Adrenal gland (tissue), 12 donors: ENCODE results near the gene HMCN2. TPM values are rescaled to one million over a fixed set of nuclear protein-coding genes. Genes with fewer than 3 reads are reported as not detected.

ENCODE experiments used
- DNase-seq, 7 donors: peaks; one replicate each; pipeline ENCODE4 v3.0.0-alpha.2; 2019 to 2020
- H3K27ac ChIP-seq, 5 donors: fragments of 200-600 bp; sonication (generic) in 4 of 5; 1 replicate in 3 of 5; 2 replicates in 2 of 5; pipeline versions ENCODE4 v1.5.1 to v1.8.0; 2016 to 2020; ENCODE audit warnings: mild to moderate bottlenecking in 1 of 5
- H3K27me3 ChIP-seq: fragments of 200-600 bp; 2 replicates; pipeline ENCODE4 v1.8.0; 2021
- H3K36me3 ChIP-seq, 2 donors: fragments of 200-600 bp; replicated peaks in 1 of 2; 1 replicate in 1 of 2; 2 replicates in 1 of 2; pipeline versions ENCODE4 v1.5.1 to v1.8.0; 2018 to 2022
- H3K4me1 ChIP-seq, 2 donors: fragments of 200-600 bp; replicated peaks in 1 of 2; 1 replicate in 1 of 2; 2 replicates in 1 of 2; pipeline versions ENCODE4 v1.5.1 to v1.8.0; 2018 to 2021
- H3K4me3 ChIP-seq, 4 donors: fragments of 200-600 bp; sonication (generic) in 3 of 4; one replicate each; pipeline ENCODE4 v1.5.1; 2016 to 2018
- H3K9me3 ChIP-seq, 3 donors: fragments of 200-600 bp; sonication (generic) in 1 of 3; replicated peaks in 1 of 3; 1 replicate in 2 of 3; 2 replicates in 1 of 3; pipeline versions ENCODE4 v1.5.1 to v1.8.0; 2016 to 2021
- POLR2A ChIP-seq, 2 donors: fragments of 450-650 bp; IDR thresholded peaks; one replicate each; pipeline ENCODE4 v1.6.1; 2017; ENCODE audit warnings: antibody characterized with exemption in 2 of 2, mild to moderate bottlenecking in 2 of 2, moderate library complexity in 1 of 2
- WGBS, 4 donors: extraction: QIAGEN DNeasy Blood & Tissue Kit in 2 of 4; methylation state at CpG; one replicate each; pipeline versions ENCODE4 v1.1.5 to v1.1.7; 2013 to 2017; 5-methylcytosine and 5-hydroxymethylcytosine counted together
- intact Hi-C, 2 donors: fragments of 100-400 bp; cut with DNase I; formaldehyde crosslinking; loops; one replicate each; pipeline versions ENCODE4 v1.14.1 to v1.15.0; 2022 to 2023
- polyA plus RNA-seq, 3 donors: library from polyadenylated mRNA; stranded (reverse); fragments of 200-250 nt in 2 of 3; fragments of 350-450 nt in 1 of 3; fragmentation: Illumina TruSeq in 1 of 3; extraction: RNeasy Lipid Tissue Mini Kit (QIAGEN cat#74804) in 1 of 3; gene quantifications; one replicate each; pipeline ENCODE4 v1.2.3, GENCODE V29; 2013 to 2014
- total RNA-seq, 9 donors: library from RNA; depleted of rRNA in 4 of 9; stranded (reverse); fragments of >200 nt in 4 of 9; fragments of 120-200 nt in 1 of 9; fragmentation: NEBNext Ultra II Directional in 1 of 9; extraction: Animal tissue kit (Norgen Biotek cat#: 25700) in 1 of 9; gene quantifications; one replicate each; pipeline versions ENCODE4 v1.1.0 to v1.2.4, GENCODE V29; 2013 to 2023
- TF ChIP-seq, protein P1 (sequence below), 6 experiments: fragments of 450-650 bp in 4 of 6; fragments of 200-600 bp in 2 of 6; sonication (generic) in 1 of 6; IDR thresholded peaks; 1 replicate in 5 of 6; 2 replicates in 1 of 6; pipeline versions ENCODE4 v1.5.1 to v1.8.0; 2016 to 2021; ENCODE audit warnings: antibody characterized with exemption in 6 of 6, mild to moderate bottlenecking in 2 of 6, moderate library complexity in 1 of 6
- donor health status: healthy with polysubstance abuse.
- donor health status: Bipolar disorder and iron deficiency.
- donor health status: DM: yes; HTN: yes; CAD: no.
- donor health status: DM: no; HTN: no; CAD: no.
- donor health status: DM: no; HTN: no; CAD: no.
- donor health status: DM: yes; HTN: yes; CAD: no.

HMCN2 gene
- total and polyA plus RNA-seq, 12 donors, result 0.05 to 25.8 (median 0.42) TPM; not detected in 1

DNA sequence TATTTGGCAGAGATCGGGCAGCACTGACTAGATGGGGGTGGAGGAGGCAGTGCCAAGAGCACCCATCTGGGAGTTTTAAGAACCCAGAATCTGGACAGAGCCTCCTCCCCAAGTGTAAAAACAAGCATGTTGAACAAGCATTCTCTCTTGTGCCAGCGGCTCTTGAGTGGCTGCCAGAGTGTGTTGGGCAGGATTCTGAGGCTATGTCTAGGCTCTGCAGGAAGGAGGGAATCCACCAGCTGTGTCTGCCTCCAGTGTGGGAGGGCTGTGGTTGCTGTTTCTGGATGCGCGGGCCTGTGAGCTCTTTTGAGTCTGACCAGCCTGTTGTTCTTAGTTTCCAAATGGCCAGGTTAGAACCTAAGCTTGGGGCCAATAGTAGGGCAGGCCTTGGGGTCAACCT is 39.8 kb downstream of the HMCN2 start:
- DNase-seq, result no peak

DNA sequence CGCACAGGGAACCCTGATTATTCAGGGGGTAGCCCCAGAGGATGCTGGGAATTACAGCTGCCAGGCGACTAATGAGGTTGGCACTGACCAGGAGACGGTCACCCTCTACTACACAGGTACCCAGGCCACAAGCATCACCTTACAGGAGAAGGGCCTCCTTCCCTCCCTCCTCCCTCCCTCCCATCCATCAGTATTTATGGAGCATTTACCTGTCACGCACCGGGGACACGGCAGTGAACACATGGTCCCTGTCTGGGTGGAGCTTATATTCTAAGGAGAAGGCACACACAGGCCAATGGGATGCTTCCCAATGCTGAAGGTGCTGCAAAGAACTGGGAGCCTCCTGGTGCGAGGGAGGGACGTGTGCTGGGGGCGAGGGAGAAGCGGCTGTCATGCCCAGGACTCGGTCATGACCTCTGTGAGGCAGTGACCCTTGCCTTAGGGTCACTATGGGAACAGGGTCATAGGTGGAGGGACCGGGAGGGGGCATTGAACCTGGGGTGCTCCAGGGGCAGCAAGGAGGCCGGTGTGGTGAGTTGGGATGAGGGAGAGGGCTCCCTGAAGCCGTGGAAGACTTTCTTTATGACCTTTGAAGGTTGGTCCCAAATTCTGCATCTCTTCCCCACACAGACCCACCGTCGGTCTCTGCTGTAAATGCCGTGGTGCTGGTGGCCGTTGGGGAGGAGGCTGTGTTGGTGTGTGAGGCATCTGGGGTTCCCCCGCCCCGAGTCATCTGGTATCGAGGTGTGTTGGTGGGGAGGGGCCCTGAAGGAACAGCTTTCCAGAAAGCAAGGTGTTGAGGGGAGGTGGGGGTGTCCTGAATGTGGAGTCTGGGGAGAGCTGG is 41.5 kb downstream of the HMCN2 start:
- H3K36me3 ChIP-seq, result no peaks in the 10 kb centered on the region
- H3K27me3 ChIP-seq, result no peaks in the 10 kb centered on the region
- WGBS, 4 donors, result 82 to 90% (median 84%) methylated on average over 18 to 21 of the region's 21 CpGs
- intact Hi-C loops, result no loop called here
- no peaks in the 10 kb centered on the region for H3K9me3 ChIP-seq
- H3K4me3 ChIP-seq, result no peak overlapping the region
- H3K27ac ChIP-seq, result no peak overlapping the region
- H3K4me1 ChIP-seq, result no peaks in the 10 kb centered on the region
- DNase-seq, result no peak
- no peak for TF ChIP-seq POLR2A (IDR thresholded peaks at IDR 0.05)
- TF ChIP-seq, protein P1, sequence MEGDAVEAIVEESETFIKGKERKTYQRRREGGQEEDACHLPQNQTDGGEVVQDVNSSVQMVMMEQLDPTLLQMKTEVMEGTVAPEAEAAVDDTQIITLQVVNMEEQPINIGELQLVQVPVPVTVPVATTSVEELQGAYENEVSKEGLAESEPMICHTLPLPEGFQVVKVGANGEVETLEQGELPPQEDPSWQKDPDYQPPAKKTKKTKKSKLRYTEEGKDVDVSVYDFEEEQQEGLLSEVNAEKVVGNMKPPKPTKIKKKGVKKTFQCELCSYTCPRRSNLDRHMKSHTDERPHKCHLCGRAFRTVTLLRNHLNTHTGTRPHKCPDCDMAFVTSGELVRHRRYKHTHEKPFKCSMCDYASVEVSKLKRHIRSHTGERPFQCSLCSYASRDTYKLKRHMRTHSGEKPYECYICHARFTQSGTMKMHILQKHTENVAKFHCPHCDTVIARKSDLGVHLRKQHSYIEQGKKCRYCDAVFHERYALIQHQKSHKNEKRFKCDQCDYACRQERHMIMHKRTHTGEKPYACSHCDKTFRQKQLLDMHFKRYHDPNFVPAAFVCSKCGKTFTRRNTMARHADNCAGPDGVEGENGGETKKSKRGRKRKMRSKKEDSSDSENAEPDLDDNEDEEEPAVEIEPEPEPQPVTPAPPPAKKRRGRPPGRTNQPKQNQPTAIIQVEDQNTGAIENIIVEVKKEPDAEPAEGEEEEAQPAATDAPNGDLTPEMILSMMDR (IDR thresholded peaks at IDR 0.05), result no peak

More for the DNA sequence above, 39.8 kb downstream of the HMCN2 start:
- TF ChIP-seq, protein P1 (IDR thresholded peaks at IDR 0.05), result no peak
- no peak for TF ChIP-seq POLR2A (IDR thresholded peaks at IDR 0.05)
- WGBS, 4 donors, result 79 to 95% (median 85%) methylated on average over 3 to 4 of the region's 4 CpGs
- Histone ChIP-seq H3K4me3 (no peak overlapping the region), H3K9me3 (no peaks in the 10 kb centered on the region), H3K4me1 (no peaks in the 10 kb centered on the region), H3K36me3 (no peaks in the 10 kb centered on the region), H3K27me3 (no peaks in the 10 kb centered on the region), H3K27ac (no peak overlapping the region)
- intact Hi-C loops, result no loop called here

DNA sequence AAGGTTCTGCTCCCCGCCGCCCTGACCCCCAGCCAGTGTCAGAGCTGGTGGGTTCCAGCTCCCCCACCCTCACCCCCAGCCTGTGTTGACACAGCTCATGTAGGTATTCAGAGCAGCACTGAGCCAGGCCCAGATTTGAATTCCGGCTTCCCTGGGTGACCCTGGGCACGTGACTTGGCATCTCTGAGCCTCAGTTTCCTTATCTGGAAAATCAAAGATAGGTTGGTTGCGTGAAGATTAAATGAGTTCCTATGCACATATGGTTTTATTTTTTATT is 42.0 kb downstream of the HMCN2 start:
- Histone ChIP-seq H3K36me3 (no peaks in the 10 kb centered on the region), H3K4me1 (no peaks in the 10 kb centered on the region), H3K9me3 (no peaks in the 10 kb centered on the region), H3K27me3 (no peaks in the 10 kb centered on the region), H3K4me3 (no peak overlapping the region), H3K27ac (no peak overlapping the region)
- intact Hi-C loops, result no loop called here
- TF ChIP-seq, protein P1 (IDR thresholded peaks at IDR 0.05), result no peak
- no peak for TF ChIP-seq POLR2A (IDR thresholded peaks at IDR 0.05)
- 80 to 94% (median 89%) methylated on average over 3 to 5 of the region's 5 CpGs for WGBS, 4 donors
- no peak for DNase-seq

DNA sequence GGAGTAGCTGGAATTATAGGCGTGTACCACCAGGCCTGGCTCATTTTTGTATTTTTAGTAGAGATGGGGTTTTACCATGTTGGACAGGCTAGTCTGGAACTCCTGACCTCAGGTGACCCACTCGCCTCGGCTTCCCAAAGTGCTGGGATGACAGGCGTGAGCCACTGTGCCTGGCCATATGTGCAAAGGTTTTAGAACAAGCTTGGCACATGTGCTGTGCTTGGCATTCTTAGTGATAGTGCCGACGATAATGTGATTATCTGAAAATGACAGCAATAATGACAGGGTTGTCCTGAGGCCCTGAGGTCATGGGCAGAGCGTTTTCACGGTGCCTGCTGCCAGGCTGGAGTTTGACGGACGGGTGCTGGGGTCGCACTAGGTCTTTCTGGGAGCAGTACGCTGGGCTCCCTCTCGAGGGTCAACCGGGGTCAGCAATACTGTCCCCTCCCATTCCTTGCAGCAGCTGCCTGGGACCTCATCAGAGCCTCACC is 42.6 kb downstream of the HMCN2 start:
- no peak overlapping the region for H3K27ac ChIP-seq
- DNase-seq, result peak in 1 of 7 donors; percentile 78
- H3K4me1 ChIP-seq, result no peaks in the 10 kb centered on the region
- TF ChIP-seq POLR2A (IDR thresholded peaks at IDR 0.05), result no peak
- TF ChIP-seq, protein P1 (IDR thresholded peaks at IDR 0.05), result no peak
- intact Hi-C loops, result no loop called here
- H3K4me3 ChIP-seq, result no peak overlapping the region
- WGBS, 4 donors, result 53 to 65% (median 60%) methylated on average over 6 to 14 of the region's 14 CpGs
- H3K9me3 ChIP-seq, result no peaks in the 10 kb centered on the region
- H3K27me3 ChIP-seq, result no peaks in the 10 kb centered on the region
- no peaks in the 10 kb centered on the region for H3K36me3 ChIP-seq
